Activated CD4-positive, CD25-positive, alpha-beta regulatory T cell treated with anti-CD3 and anti-CD28 coated beads, Interleukin-2, amount 50 U/mL, for 16 hours (primary cell): ENCODE results near the gene TDO2.
"Not testable (repeated sequence)": the region's sequence is repeated elsewhere in the genome, so short reads cannot be mapped to it uniquely, and the experiment has no call there.

Experiments used
- DNase-seq: peaks from one replicate; pipeline ENCODE4 v3.0.0-alpha.2; 2020; ENCODE audit warnings: low read depth, low spot score

The TDO2 gene

DNA sequence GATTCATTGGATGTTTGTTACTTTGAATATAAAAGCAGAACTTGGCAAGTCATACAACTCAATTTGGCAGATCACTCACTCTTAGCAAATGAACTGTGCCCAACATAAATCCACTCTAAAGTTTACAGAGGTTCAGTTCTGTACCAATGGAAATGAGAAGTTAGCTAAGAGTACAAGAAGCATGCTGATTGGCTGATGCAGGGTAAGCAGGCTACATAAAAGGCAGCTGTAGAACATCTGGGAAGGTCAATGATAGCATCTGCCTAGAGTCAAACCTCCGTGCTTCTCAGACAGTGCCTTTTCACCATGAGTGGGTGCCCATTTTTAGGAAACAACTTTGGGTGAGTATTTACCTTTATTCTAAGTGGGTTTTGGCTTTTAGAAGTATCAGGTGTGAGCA, at the start of gene TDO2:
Gene TDO2, plus strand, starts transcription at position 244 of the 400 bp plus-strand sequence. Its CDS starts 63 bp downstream, at position 307.
- DNase-seq, result no peak

DNA sequence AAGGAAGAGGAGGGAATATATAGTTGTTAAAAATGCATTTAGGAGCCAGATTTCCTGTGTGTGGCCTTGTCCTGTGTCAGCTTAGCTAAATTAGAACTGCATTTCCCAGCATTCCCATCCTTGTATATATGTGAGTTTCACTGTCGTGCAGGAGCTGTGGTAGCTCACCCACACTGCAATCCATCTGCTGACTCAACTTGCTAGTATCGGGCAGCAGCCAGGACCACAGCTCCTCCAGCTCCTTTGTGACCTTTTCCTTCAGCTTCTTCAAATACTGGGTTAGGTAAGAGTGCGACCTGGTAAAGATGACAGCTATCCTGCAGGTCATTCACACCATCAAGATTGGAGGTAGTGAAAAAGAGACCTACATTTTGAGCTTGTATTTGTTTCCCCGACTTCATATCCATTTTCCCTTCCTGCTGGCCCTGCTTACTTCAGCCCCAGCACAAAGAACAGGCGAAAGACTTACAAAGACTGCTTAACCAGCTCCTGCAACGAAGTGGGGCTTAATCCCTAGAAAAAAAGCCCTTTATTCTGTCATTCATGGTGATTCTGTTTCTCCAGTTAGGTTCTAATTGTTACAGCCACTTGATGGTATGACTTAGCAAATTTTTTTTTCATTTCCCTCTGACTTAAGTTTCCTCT, 48.8 kb upstream of the TDO2 start:
- no peak for DNase-seq

DNA sequence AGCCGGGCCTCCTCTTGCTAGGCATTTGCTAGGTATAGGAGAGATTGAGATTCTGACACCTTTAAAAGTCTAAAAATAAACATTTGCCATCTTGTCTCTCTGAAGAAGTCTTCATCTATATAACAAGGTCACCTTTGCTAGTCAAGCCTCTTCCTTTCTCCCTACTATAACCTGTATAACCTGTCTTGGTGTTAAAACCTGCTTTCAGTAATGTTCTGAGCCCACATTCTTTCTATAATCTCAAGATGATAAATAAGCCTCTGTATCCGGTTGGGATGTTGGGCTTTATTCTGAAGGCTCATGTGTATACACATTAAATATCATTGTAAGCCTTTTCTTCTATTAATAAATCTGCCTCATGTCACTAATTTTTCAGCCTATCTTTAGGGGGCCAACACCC, 47.6 kb upstream of the TDO2 start:
- no peak for DNase-seq

DNA sequence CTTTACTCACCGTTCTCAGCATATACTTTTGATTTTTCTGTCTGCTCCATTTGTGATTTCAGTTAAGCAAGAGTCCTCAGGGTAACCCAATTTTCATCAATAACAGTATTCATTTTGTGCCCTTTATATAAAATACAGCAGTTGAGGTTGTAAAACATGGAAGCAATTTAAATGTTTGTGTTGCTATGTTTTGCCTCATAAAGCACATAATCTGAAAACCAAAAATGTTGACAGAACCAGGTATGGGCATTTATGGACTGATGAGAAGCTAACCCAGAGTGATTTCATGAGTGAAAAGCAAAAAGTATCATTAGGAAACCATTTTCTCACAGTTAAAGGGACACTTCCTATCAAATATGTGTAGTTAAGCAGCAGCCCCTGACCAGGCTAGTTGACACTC, 37.3 kb upstream of the TDO2 start, which contains the start of gene ASIC5:
Gene ASIC5, minus strand, starts transcription at position 101 of the 400 bp plus-strand sequence. Its CDS starts 51 bp downstream, at position 50.
- DNase-seq, result no peak

DNA sequence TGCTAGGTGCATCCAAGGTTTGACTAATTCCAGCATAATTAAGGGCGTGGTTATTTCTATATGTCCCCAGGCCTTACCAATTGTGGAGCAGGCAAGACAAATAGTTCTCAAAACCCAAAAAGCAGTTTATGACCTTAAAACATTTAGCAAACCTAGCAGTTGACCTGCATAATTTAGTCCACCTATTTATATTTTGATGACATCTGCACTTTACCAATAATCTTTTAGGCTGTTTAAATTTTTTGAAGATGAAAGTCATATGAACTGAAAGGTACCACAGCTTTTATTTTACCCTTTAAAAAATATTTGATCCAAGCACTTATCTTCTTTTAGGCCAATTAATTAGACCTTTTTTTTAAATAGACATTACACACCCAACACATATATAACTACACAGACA, 27.6 kb upstream of the TDO2 start:
- no peak for DNase-seq

DNA sequence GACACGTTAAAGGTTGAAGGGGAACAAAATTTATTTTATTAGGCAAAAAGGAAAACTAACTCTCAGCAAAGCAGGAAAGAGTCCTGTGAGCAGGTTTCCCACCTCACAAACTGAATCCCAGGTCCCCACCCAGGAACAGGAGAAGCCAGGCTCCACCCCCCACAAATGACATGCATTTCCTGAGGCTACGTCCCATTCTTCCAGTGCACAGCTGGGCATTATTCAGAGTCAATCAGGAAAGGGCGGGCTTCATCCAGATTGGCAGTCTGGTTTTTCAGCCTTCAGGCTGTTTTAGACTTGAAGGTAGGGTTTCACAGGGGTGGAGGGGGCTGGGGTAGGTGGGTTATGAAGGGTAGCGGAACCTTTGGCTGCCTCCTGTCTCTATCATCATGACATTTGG, 25.5 kb upstream of the TDO2 start:
- no peak for DNase-seq

DNA sequence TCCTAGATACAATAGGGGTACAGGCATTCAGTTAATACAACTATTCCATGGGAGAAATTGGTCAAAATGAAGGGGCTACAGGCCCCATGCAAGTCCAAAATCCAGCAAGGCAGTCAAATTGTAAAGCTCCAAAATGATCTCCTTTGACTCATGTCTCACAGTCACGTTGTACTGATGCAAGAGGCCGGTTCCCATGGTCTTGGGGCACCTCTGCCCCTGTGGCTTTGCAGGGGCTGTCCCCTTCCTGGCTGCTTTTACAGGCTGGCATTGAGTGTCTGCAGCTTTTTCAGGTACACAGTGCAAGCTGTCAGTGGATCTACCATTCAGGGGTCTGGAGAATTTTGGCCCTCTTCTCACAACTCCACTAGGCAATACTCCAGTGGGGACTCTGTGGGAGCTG, 24.9 kb upstream of the TDO2 start:
- DNase-seq, result no peak

DNA sequence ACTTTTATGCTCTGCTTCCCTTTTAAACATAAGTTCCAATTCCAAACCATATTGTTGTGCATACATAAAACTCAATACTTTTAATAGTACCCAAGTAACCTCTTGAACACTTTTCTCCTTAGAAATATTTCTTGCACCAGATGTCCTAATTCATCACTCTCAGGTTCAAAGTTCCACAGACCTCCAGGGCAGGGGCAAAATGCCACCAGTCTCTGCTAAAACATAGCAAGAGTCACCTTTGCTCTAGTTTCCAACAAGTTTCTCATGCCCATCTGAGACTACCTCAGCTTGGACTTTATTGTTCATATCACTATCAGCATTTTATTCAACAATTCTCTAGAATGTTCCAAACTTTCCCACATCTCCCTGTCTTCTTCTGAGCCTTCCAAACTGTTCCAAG, 23.7 kb upstream of the TDO2 start:
- DNase-seq, result no peak

DNA sequence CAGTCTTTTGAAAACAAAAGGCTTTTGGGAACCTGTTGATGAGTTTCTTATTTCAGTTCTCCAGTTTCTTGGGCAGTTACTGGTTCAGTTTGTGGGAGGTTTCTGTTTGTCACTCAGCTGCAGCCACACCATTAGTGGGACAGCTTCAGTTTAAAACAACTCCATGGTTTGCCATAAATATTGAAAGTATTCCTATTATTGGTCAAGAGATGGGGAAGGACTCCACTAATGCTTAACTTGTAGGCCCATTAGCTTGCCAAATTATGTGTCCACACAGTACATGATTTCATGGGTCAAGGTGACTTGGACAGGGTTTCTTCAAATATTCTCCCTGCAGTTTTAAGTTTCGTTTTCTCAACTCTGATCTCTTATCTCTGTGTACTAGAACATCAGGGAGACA, 21.9 kb upstream of the TDO2 start:
- no peak for DNase-seq

DNA sequence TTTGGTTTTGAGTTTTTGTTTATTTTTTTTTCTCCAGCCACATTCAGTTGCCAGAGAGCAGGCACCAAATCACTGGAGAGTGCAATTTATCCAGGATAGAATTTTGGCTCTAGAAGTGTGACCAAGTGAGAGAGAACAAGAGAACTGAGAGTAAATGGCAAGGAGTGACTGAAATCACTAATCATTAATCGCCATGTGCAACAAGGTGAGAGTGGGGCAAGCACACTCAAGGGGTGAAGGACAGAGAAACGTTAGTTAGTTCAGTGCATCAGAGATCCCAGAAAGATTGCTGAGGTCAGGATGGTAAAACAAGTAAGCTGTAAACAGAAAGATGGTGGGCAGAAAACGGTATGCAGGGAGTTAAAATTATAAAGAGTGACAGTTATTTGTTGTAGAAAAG, 19.6 kb upstream of the TDO2 start:
- no peak for DNase-seq

DNA sequence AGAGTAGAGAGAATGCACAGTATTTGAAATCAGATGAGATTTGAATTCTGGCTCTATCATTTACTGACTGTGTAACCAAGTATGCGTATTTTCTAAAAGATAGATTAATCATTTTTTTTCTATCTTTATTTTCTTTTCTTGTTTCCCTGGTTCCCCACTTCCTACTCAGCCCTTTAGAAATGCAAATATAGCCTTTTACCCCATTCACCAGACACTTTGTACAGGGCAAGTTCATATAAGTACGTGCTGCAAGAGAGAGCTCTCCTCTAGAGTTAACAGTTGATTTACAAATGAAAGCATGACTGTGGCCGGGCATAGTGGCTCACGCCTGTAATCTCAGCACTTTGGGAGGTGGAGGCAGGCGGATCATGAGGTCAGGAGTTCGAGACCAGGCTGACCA, 17.8 kb upstream of the TDO2 start:
- no peak for DNase-seq

DNA sequence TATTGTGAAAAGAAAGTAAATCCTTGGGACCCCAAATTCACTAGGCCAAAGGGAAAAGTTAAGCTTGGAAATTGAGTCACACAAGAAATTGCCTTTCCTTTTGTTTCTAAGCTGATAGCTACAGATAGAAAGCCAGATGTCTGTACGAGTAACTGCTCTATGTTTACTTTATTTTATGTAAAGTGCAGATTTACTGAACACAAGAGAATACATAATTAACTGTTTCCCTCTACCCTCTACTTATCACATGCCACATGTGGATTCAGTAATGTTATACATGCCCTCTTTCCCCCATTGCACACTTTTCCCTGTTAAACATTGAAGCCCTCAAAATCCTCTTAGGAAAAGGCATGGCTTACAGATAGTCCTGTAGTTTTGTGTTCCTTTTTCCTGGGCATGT, 16.5 kb upstream of the TDO2 start:
- DNase-seq, result no peak

DNA sequence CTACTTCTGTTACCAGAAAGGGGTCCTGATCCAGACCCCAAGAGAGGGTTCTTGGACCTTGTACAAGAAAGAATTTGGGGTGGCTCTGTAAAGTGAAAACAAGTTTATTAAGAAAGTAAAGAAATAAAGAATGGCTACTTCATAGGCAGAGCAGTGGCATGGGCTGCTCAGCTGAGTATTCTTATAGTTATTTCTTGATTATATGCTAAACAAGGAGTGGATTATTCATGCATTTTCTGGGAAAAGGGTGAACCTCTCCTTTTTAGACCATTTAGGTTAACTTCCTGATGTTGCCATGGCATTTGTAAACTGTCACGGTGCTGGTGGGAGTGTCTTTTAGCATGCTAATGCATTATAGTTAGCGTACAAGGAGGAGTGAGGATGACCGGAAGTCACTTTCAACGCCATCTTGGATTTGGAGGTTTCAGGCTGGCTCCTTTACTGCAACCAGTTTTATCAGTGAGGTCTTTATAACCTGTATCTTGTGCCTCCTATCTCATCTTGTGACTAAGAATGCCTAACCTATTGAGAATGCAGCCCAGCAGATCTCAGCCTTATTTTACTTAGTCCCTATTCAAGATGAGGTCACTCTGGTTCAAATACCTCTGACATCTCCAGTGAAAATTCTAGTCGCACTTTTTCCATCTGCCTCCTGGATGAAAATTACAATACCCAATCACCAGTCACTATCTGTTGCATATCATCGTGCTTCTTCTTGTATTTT, 15.5 kb upstream of the TDO2 start:
- no peak for DNase-seq

DNA sequence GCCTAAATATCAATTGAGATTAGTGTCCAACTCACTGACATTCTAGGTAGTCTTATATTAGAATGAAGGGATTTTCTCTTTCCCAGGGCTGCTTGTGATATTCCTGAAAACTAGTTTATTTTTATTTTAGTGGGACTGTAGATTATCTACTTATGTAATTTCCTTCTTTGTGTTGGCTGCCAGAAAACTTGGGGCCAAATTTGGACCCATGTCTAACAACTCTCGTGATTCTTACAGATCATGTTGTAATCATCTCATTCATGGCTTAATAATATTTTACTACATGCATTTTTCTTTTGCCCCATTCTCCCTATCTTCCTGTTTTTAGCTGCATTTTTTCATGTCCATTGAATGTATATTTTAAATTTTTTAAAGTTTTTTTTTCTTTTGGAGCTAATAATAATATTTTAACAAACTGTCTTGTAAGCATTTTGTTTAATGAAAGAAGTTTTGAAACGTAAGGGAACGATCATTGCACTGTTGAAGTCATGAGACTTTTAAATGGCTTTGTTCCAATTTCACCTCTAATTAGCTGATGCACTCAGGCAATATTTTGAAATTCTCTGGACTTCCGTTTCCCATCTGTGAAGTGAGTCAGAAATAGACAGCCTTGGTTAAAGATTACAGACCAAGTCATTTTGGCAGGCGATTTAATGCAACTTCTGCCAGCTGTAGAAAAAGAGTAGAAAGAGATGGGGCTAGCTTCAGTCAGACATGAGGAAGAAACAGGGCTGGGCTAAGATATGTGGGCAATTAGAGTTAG, 14.3 kb upstream of the TDO2 start:
- no peak for DNase-seq

DNA sequence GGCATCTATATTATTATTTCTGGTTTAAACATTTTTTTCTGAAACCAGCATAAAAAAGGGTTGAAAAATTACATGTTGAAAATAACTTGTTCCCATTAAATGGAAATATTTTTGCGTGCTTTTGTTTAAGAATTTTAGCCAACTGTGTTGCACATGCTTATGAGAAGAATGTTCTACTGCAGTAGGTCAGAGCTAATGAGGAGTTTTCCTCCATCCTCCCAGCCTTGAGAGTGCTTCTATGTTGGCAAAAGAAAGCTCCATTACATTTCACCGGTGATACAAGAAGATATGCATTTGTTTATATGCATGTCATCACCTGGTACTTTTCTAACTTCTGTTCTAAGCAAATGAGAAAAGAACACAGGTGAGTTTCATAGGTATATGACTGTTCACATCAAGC, 13.6 kb upstream of the TDO2 start:
- DNase-seq, result no peak

DNA sequence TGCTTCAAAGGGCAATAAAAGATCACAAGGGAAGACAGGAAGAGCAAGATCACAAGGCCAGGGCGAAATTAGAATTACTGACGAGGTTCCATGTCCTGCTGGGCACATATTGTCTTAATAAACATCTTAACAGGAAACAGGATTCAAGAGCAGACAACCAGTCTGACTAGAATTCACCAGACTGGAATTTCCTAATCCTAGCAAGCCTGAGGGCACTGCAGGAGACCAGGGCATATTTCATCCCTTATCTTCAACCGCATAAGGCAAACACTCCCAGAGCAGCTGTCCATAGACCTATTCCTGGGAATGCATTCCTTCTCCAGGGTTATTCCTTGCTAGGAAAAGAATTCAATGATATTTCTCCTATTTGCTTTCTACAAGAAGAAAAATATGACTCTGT, 12.4 kb upstream of the TDO2 start:
- no peak for DNase-seq

DNA sequence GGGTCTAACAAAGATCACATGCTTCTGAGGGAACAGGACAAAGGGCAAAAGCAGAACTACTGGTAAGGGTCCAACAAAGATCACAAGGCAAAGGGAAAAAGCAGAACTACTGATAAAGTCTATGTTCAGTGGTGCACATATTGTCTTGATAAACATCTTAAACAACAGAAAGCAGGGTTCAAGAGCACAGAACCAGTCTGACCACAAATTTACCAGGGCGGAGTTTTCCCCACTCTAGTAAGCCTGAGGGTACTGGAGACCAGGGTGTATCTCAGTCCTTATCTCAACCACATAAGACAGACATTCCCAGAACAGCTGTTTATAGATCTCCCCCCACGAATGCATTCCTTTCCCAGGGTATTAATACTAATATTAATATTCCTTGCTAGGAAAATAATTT, 5.1 kb upstream of the TDO2 start:
- DNase-seq, result not testable (repeated sequence)

DNA sequence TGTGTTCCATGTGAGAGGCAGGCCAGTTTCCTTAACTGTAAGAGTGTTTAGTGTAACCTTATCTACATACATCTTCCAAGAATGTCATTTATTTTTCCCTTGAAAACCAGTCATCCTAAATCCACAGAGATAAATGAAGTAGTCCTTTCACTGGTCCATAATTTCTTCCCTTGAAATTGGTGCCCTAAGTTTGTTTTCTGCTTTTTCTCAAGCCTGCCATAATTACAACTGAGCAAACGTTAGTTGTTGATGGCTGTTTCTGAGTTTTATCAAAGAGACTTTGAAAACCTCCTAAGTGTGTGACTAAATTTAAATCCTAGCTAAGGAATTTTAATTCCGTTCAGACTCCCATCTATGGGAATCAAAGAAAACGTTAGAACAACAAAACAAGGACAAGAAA, 3.6 kb upstream of the TDO2 start:
- no peak for DNase-seq

DNA sequence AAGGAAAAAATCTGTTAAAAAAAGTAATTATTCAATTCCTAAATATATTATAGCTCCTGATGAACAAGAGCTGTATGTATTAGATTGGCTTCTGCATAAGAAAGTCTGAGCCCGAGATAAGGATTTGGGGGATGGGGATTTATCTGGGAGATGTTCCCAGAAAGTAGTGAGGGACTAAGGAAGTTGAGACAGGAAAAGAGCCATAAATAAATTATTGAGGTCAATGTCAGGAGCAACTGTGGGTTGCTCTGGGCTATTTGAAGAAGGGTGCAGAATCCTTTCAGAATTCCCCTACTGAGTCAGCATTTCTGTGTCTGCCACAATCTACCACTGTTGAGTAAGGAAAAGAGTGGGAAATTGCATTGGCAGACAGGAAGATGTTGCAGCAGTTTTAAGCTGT, 3.1 kb upstream of the TDO2 start:
- no peak for DNase-seq

DNA sequence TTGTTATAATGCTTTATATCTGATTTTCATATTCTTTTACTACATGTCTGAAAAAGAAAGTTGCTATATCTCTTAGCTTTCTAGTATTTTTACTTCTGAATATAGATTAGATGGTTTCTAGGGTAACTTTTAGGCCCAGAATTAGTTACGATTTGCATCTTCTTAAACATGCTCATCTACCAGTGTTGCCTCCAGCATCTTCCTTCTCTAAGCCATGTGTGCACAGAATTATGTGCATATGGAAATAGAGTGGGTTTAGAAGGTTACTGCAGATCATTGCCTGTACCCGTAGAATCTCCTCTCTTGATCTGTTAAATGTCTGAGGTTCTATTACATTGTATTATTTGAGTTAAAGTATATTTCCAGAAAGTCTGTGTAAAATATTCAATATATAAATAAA, 2.5 kb upstream of the TDO2 start:
- no peak for DNase-seq

DNA sequence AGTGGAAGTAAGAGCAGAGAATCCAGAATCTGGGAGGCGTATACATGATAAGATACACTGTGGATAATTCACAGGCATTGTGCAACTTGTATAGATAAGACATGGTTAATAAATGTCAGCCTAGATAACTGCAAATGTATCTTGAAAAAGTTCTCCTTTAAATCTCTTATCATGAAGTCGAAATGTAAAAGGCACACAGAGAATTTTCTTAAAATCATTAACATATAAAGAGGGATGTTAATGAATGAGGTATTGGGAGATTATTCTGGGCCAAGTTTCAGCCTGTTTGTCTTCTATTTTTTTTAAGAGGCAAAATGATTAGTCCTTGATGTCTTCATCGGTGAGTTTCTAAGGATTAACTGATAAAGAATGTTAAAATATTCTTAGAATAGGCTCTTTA, 835 bp downstream of the TDO2 start:
- no peak for DNase-seq

DNA sequence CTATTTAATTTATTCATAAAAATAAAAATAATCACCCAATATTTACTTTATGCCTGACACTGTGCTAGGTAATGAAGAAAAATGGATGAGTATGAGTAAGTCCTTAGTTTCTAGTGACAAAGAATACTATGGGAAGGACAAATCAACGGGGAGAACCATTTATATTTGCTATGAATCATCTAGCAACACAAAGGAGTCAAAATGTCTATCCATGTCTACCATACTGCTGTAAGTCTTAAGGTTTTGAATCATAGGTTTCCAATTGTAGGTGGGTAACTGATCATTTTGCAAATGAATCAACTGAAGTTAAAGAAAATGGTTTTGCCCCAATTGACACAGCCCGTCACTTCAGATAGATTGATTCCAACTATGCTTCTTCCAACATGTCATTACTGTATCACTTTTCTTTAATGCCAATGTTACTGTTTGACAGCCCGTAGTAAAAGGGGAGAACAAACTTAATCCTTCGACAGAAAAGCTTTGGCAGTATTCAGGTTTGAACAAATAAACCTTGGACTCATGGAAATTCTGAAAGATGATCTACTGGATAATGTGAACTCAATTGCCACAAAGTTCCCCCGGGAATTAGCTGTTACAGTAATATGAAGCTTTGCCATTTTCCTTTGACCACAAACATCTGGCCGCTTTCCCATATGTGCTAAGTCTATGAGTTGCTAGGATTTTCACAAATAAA, 3.2 kb downstream of the TDO2 start:
- no peak for DNase-seq
